GM12873 (cell line): ENCODE results near the gene CUTA.

ENCODE experiments used
- TF ChIP-seq, protein P1 (sequence below): IDR thresholded peaks from 2 replicates; pipeline ENCODE4 v1.5.1; 2012; ENCODE audit warnings: low read depth, mild to moderate bottlenecking, moderate library complexity, low read length, control low read depth; ENCODE audit not compliant: insufficient read depth; ENCODE audit errors: missing control alignments

Gene CUTA

DNA sequence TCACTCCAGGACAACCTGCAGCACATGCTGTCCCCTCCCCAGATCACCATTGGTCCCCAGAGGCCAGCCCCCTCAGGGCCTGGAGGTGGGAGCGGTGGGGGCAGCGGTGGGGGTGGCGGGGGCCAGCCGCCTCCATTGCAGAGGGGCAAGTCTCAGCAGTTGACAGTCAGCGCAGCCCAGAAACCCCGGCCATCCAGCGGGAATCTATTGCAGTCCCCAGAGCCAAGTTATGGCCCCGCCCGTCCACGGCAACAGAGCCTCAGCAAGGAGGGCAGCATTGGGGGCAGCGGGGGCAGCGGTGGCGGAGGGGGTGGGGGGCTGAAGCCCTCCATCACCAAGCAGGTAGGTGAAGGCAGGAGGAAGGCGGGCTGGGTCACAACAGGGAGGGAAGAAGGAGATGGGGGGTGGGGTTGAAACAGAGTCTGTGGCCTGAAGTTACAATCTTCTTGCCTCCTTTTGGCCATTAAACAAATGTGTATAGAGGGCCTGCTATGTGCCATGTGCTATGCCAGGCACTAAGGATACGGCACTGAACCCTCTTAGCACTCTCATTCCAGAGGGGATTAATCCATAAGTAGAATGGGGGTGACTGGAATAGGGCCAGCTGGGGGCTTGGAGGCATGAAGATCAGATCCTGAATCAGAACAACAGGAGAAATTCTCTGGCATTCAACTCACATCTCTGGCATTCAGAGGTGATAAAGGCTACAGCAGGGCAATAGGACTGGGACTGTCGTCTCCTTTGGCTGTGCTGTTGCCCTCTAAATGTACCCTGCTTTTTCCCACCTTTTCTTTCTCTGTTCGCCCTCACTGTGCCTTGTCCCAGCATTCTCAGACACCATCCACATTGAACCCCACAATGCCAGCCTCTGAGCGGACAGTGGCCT, 26.0 kb upstream of the CUTA start:
- TF ChIP-seq, protein P1, sequence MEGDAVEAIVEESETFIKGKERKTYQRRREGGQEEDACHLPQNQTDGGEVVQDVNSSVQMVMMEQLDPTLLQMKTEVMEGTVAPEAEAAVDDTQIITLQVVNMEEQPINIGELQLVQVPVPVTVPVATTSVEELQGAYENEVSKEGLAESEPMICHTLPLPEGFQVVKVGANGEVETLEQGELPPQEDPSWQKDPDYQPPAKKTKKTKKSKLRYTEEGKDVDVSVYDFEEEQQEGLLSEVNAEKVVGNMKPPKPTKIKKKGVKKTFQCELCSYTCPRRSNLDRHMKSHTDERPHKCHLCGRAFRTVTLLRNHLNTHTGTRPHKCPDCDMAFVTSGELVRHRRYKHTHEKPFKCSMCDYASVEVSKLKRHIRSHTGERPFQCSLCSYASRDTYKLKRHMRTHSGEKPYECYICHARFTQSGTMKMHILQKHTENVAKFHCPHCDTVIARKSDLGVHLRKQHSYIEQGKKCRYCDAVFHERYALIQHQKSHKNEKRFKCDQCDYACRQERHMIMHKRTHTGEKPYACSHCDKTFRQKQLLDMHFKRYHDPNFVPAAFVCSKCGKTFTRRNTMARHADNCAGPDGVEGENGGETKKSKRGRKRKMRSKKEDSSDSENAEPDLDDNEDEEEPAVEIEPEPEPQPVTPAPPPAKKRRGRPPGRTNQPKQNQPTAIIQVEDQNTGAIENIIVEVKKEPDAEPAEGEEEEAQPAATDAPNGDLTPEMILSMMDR, result no peak

DNA sequence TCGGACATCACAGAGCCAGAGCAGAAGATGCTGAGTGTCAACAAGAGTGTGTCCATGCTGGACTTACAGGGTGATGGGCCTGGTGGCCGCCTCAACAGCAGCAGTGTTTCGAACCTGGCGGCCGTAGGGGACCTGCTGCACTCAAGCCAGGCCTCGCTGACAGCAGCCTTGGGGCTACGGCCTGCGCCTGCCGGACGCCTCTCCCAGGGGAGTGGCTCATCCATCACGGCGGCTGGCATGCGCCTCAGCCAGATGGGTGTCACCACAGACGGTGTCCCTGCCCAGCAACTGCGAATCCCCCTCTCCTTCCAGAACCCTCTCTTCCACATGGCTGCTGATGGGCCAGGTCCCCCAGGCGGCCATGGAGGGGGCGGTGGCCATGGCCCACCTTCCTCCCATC, 25.1 kb upstream of the CUTA start:
- TF ChIP-seq, protein P1, result no peak

DNA sequence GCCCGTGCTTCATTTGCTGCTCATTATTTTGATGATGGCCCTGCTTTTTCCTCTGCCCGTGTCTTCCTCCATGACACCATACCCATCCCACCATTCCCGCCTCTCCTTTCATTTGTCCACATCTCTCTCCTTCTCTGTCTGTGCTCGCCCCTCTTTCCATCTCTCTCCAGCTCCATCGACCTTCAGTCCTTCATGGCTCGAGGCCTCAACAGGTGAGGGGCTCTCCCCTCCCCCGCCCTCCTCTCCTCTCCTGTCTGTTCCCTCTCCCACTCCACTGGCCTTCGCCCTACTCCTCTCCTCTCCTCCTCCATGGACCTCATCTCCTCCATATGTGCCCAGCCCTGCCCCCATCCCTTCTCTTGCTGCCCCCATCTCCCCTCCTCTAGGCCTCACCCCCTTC, 24.4 kb upstream of the CUTA start:
- TF ChIP-seq, protein P1, result no peak

DNA sequence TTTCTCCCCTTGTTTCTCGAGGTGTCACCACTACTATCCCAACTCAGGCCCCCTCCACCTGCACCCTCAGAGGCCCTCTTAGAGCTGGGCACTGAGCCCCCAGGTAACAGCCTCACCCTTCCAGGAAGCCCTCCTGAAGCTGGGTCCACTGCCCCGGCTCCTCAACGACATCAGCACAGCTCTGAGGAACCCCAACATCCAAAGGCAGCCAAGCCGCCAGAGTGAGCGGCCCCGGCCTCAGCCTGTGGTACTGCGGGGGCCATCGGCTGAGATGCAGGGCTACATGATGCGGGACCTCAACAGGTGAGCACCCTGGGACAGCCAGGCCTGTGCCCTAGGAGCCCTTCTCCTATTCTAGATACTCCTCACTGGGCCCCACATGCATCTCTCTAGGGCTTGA, 23.6 kb upstream of the CUTA start:
- TF ChIP-seq, protein P1, result no peak

DNA sequence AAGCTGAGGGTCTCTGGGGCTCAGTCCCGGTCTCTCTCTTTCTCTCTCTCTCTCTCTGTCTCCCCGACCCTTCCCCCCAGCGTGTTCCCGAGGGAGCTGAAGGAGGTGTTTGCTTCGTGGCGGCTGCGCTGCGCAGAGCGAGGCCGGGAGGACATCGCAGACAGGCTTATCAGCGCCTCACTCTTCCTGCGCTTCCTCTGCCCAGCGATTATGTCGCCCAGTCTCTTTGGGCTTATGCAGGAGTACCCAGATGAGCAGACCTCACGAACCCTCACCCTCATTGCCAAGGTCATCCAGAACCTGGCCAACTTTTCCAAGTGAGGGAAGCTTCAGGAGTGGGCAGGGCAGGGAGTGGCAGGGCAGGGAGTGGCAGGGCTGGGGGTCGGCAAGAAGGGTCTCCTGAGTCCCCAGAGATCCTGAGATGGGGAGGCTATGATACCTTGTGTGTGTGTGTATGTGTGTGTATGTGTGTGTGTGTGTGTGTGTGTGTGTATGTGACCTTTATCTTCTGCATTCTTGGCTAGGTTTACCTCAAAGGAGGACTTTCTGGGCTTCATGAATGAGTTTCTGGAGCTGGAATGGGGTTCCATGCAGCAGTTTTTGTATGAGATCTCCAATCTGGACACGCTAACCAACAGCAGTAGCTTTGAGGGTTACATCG, 22.9 kb upstream of the CUTA start:
- TF ChIP-seq, protein P1, result no peak

DNA sequence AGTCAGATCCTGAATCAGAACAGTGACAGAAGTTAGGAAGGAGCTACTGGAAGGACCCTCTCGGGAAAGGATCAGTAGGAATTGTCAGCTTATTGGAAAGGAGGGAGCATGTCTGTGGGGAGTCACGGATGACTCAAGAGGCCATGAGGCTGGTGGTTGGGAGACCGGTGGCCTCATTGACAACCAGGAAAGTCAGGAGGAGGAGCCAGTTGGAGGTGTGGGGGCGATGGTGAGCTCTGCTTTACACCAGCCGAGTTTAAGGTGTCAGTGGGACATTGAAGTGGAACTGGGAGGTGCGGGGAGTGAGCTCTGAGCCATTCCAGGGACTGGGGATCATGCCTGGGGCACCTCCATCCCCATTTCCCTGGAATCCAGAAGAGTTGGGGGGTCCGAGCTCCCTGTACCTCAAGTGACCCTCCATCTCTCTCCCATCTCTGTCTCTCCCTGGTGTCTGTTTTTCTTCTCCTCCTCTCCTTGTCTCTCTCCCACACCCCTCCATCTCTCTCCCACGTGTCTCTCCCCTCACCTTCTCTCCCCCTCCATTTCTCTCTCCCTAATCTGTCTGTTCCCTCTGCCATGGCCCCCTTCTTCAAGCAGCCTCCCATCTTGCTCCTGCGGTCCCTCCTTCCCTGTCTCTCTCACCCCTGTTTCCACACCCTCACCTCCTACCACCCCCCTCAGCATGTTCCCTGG, 22.2 kb upstream of the CUTA start:
- TF ChIP-seq, protein P1, result no peak

DNA sequence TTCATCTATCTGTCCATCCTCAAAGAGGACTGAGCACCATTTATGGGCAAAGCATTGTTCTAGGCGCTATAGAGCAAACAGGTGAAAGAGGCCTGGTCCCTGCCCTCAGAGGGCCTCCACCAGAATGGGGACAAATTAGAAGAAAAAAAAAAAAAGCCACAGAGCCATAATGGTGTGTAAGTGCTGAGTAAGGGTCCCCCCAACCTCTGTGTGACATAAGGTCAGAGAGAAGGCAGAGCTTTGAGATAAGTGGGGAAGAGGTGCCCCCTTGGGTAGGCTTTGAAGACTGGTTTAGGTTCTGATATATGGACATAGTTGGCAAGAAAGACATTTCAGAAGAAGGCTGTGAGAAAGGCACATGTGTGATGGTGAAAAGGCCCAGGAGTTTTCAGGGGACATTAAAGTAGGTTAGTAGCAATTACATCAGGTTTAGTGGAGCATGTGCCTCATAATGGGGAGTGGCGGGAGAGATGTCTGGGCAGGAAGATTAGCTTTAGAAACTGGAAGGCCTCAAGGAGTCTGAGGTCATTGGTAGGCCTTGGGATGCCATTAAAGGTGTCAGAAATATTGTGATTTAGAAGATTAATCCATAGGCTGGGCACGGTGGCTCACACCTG, 21.2 kb upstream of the CUTA start:
- TF ChIP-seq, protein P1, result no peak
